ENCODE data around the gene INSIG1.

Gene INSIG1

GRCh38 chr7:155286686-155287085 lies 11.0 kb upstream of the INSIG1 start:
- no peak for DNase-seq

DNA sequence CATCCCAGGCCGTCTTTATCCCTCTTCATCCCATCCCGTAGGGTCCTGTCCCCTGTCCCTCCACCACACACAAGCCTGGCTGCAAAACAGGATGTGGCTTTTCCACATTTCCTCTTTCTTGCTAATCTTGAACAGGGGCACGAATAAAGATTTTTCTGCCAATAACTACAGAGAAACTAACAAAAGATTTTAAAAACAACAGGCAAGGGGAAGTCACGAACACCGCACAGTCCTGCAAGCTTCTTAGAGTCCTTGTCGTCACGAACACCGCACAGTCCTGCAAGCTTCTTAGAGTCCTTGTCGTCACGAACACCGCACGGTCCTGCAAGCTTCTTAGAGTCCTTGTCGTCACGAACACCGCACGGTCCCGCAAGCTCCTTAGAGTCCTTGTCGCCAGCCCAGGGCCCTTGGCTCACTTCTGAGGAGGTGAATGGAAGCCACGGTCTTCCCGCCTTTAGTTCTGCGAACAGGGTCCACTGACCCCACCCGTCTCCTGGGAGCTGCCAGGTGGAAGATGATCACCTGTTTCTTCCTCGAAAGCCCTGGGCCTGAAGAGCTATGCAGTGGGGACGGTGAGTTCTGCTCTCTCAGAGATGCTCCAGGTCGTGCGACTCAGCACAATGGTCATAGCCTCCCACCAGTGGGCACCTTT lies 10.3 kb upstream of the INSIG1 start:
- no peak for DNase-seq

- no peak for DNase-seq
These were observed 9.6 kb upstream of the INSIG1 start for GRCh38 chr7:155288055-155288454.

GRCh38 chr7:155289107-155289506 lies 8.6 kb upstream of the INSIG1 start:
- no peak for DNase-seq

GRCh38 chr7:155289949-155290501 lies 7.7 kb upstream of the INSIG1 start:
- DNase-seq: no peak

GRCh38 chr7:155291045-155291530 lies 6.6 kb upstream of the INSIG1 start:
- no peak for DNase-seq

- no peak for DNase-seq
These were observed 5.9 kb upstream of the INSIG1 start for GRCh38 chr7:155291729-155292128.

DNA sequence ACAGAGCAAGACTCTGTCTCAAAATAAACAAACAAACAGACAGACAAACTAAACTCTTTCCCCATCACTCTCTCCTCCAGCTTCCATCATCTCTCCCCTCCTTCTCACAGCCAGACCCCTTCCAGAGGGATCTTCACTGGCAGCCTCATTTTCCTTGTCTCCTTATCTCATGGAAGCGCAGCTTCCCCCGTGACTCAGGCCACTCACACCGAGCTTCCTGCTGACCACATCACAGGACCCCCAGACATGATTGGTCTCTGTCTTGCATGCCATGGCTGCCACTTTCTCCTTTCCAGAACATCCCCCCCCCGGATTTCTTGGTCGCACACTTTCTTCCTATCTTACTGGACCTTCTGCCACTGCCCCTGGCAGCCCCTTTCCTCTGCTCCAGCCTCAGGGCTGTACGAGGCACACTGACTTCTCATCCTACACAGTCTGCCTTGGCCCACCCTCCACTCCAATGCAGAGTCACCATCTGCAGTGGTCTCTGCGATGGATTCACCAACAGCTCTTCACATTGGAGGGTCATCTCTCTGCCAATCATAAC lies 4.9 kb upstream of the INSIG1 start:
- DNase-seq: no peak

- no peak for DNase-seq
These were observed 3.8 kb upstream of the INSIG1 start for GRCh38 chr7:155293721-155294510.

GRCh38 chr7:155294511-155294778 lies 3.2 kb upstream of the INSIG1 start:
- no peak for DNase-seq

DNA sequence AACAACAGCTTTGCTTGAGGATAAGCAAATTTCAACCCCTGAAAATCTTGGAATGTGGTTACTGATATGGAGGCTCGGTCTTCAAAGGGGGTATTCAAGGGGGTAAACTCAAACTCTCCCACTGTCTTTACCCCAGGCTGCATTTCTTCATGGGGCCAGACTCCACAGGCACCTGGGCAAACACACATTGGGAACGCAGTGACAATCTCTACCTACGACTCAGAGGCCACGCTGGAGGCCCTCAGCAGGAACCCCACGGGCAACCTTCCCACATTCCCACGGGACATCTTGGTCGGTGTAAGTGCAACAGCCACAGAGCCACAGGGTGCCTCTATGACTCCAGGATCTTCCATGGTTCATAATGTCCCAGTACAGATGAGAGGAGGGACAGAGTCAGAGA lies 2.2 kb upstream of the INSIG1 start:
- DNase-seq: no peak

DNA sequence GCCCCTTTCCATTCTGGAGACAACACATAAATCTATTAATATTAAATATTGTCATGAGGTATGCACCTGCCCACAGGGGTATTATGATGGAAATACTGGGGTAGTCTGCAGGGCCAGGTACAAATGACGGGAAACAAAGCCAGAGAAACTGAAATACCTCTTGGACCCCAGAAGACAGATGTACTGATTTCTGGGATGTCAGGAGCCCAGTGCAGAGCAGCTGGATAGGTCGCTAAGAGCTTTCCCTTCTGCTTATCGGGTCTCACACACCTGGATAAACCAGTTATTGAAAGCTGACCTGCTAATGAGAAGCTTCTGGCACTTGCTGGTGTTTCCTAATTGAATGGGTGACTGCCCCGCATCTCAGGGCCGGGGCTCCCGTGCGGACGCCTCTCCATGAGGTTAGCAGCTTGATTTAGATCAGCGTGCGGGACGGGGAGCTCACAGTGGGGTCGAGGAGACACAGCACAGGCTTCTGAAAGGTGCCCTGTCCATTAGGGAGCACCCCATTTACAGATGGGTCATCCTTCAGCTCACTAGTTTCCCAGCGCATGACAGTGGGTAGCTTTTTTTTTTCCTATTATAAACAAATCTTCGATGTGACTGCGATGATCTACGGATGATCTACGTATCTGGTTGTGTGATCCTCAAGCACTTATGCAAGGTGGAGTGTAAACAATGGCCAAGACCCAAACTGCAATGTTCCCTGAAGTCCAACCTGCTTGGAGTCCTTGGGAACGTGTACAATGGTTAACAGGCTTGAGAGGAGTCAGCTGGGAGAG lies 1.5 kb upstream of the INSIG1 start:
- DNase-seq: no peak

- peak; percentile 85 for DNase-seq
These were observed 726 bp upstream of the INSIG1 start for GRCh38 chr7:155296788-155297516.

- no peak for DNase-seq
These were observed 683 bp downstream of the INSIG1 start for GRCh38 chr7:155298288-155298833.

DNA sequence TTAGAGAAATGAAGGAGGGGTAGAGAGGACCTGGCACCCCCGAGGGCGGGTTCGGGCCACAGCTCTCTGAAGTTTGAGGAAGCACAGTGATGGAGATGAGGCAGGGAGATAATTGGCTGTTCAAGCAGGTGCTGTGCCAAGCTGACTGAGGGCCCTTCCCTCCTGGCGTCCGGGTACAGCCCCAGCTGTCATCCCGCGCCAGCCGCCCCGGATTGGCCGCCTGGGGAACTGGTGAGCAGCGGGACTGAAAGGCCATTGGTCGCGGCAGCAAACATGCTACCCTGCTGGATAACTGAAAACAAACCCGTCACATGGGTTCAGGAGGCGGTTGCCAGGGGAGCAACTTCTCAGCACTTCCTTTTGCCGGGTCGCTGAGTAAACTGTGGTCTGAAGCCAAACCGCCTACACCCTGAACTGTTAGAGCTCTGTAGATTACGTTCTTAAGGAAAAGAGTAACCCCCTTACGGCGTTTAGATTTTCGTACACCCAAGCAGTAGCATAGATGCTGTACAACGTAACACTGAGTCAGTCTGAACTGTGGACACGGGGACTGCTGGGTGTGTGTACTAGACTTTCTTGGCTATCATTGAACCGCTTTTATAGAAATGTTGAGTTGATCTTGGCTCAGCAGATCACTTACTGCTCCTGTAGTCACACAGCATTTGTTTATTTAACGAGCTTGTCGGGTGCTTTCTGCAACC lies 1.3 kb downstream of the INSIG1 start:
- DNase-seq: peak; percentile 91

- no peak for DNase-seq
These were observed 2.0 kb downstream of the INSIG1 start for GRCh38 chr7:155299535-155300202.

GRCh38 chr7:155300641-155301452 lies 3.2 kb downstream of the INSIG1 start:
- no peak for DNase-seq

- DNase-seq: no peak
These were observed 5.4 kb downstream of the INSIG1 start for GRCh38 chr7:155303039-155303593.

GRCh38 chr7:155303897-155304296 lies 6.2 kb downstream of the INSIG1 start:
- no peak for DNase-seq
